ENCODE data around the gene SAP30BP. TPM values are rescaled to one million over a fixed set of nuclear protein-coding genes. Genes with fewer than 3 reads are reported as not detected.

Gene SAP30BP
- total and polyA plus RNA-seq, 2 of the 13 experiments (the other 11 are each of a cell fraction or from before 2014, with no cell fraction given): 67.7 to 99.4 TPM

DNA sequence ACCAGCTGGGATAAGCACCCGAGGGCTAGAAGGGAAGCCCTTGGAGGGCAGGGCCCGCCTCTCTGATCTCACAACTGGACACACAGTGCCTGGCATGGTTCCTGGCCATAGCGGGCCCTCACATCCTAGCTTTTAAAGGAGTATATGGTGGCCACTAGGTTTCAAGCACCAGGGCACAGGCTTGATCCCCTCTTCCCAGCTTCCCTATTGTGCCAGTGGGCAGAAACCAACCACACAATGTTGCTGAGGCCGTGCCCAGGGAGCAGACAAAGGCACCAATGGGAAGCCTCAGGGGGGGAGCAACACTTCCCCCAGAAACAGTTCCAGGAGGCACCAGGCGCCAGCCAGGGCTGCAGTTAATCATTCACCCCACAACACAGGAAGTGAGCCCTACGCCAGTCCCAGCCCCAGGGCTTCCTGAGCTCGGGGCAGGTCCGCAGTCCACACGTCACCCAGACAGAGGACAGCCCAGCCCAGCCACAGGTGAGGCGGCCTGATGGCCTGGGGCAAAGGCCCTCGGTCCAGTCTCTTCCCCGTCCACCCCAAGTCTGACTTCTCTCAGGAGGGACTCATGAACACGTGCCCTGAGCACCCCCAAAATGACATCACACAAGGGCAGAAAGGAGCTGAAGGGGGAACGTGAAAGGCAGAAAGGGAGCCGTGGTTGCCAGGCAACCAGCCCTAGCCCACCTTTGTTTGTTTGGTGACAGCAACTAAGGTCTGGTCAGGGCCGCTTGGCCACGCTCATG is 21.1 kb upstream of the SAP30BP start (continued):
- TF ChIP-seq, protein P1, sequence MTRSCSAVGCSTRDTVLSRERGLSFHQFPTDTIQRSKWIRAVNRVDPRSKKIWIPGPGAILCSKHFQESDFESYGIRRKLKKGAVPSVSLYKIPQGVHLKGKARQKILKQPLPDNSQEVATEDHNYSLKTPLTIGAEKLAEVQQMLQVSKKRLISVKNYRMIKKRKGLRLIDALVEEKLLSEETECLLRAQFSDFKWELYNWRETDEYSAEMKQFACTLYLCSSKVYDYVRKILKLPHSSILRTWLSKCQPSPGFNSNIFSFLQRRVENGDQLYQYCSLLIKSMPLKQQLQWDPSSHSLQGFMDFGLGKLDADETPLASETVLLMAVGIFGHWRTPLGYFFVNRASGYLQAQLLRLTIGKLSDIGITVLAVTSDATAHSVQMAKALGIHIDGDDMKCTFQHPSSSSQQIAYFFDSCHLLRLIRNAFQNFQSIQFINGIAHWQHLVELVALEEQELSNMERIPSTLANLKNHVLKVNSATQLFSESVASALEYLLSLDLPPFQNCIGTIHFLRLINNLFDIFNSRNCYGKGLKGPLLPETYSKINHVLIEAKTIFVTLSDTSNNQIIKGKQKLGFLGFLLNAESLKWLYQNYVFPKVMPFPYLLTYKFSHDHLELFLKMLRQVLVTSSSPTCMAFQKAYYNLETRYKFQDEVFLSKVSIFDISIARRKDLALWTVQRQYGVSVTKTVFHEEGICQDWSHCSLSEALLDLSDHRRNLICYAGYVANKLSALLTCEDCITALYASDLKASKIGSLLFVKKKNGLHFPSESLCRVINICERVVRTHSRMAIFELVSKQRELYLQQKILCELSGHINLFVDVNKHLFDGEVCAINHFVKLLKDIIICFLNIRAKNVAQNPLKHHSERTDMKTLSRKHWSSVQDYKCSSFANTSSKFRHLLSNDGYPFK (CRISPR knock-in tag; IDR thresholded peaks at IDR 0.05; ENCODE audit: borderline replicate concordance): peak; percentile 86
- TF ChIP-seq ARID4A (CRISPR knock-in tag; IDR thresholded peaks at IDR 0.05; ENCODE audit: borderline replicate concordance): peak; percentile 93
- peak; percentile 62; the same call in 1 of the 2 replicates for TF ChIP-seq ZNF503 (CRISPR knock-in tag; IDR thresholded peaks at IDR 0.05)
- peak; percentile 71; the same call in 1 of the 2 replicates for TF ChIP-seq BORCS8-MEF2B (CRISPR knock-in tag; IDR thresholded peaks at IDR 0.05)
- TF ChIP-seq ZBTB42 (CRISPR knock-in tag; IDR thresholded peaks at IDR 0.05): 0 out of 2 replicates have a peak, but pooled peaks have one; percentile 63
- peak; percentile 98 for TF ChIP-seq ZNF687 (CRISPR knock-in tag; IDR thresholded peaks at IDR 0.05)
- TF ChIP-seq ZNF563 (CRISPR knock-in tag; IDR thresholded peaks at IDR 0.05): no peak
- TF ChIP-seq MIER3 (CRISPR knock-in tag; IDR thresholded peaks at IDR 0.05; ENCODE audit: borderline replicate concordance): peak; percentile 20; the same call in 1 of the 2 replicates
